Left lobe of liver (tissue), 2 donors: ENCODE measurements around the gene SLFNL1. TPM values are rescaled to one million over a fixed set of nuclear protein-coding genes. Genes with fewer than 3 reads are reported as not detected.

Source experiments
- ATAC-seq: fragments of 200-7000 bp; cut with Tn5 transposase; one replicate; pipeline ENCODE4 v1.9.1; 2020; ENCODE audit warnings: mild to moderate bottlenecking, moderate library complexity
- DNase-seq: peaks from one replicate; pipeline ENCODE4 v3.0.0-alpha.2; 2020; ENCODE audit warnings: low spot score
- total RNA-seq: library from RNA; stranded (reverse); gene quantifications from one replicate; pipeline ENCODE4 v1.2.1, GENCODE V29; 2021
- donor health status: DM: no; HTN: no; CAD: no; lungs with moderate emphysema.
- donor health status: DM: no; HTN: yes; CAD: no.

Gene SLFNL1
- total RNA-seq, result not detected

DNA sequence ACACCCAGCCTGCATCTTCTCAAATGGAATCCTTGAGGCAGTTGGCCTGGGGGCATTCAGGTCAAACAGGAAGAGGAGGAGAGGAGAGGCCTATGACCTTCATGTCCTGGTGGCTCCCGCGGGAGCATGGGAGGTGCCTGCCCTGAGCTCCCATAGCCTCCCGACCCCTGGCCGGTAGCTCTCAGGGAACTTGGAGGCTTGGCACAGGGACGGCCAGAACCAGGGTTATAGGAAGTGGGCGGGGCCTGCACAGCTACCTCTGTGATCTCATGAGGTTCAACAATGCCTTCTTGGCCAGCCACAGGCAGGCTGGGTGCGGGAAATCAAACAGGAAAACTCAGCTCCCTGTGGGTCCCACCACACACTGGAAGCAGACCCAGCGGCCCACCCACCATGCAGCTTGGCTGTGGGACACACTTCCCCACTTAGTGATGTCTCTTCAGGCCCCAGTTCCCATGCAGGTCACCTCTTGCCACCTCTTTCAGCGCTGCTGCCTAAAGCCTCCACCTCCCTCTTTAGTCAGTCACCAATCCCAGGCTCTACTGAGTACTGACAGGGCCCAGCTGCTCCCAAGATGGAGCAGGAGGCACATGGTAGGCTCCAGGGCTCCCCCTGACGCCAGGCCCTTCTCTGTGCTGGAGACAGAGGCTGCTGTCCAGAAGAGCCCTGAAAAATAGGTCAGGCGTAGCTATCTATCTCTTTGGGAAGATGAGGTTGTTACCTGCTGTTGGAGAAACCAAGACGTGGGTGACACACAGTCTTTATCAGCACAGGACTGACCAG is at the start of gene SLFNL1:
SLFNL1 (minus strand) TSS at position 200 of the 783 bp plus-strand sequence. CDS start 1,065 bp downstream, outside the sequence.
- ATAC-seq, result peak; percentile 27
- no peak for DNase-seq

DNA sequence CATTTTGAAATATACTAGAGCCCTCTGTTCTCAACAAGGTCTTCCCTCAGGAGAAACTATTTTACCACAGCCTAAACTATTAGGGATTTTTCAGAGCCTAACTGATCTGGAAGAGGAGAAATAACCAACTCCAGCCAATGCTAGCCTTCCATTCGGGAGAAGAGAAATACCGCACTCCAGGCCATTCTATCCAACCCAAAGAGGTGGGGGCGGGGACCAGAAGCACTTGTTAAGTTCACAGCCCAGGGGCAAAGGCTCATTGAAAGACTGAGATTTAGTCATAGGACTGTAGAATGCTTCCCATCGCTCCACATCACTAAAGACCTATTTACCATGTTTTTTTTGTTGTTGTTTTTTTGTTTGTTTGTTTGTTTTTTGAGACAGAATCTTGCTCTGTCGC is 35.4 kb upstream of the SLFNL1 start:
- no peak for ATAC-seq
- DNase-seq, result no peak

DNA sequence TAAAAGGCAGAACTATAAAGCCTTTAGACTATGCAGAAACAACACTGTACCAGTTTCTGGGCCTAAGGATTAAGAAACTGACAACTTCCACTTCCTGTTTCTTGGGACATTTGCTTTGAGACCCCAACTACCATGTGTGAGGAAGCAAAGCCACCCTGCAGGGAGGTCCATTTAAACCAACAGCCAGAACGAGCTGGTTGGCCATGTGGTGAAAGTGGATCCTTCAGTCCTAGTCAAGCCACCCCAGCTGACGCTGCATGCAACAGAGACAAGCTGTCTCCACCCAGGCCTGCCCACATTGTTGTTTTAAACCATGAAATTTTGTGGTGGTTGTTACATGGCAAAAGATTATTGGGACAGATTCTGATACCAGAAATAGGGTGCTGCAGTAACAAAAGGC is 31.8 kb upstream of the SLFNL1 start:
- DNase-seq (no peak), ATAC-seq (peak; percentile 40)

DNA sequence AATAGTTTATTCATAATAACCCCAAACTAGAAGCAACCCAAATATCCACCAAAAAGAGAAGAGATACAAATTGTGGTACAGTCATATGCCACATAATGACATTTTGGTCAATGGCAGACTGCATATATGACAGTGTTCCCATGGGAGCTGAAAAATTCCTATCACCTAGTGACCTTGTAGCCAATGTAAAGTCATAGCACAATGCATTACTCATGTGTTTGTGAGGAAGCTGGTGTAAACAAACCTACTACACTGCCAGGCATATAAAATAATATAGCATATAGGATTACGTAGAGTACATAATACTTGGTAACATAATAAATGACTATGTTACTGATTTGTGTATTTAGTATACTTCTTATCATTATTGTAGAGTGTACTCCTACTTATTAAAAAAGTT is 29.5 kb upstream of the SLFNL1 start:
- no peak for ATAC-seq
- DNase-seq, result no peak

DNA sequence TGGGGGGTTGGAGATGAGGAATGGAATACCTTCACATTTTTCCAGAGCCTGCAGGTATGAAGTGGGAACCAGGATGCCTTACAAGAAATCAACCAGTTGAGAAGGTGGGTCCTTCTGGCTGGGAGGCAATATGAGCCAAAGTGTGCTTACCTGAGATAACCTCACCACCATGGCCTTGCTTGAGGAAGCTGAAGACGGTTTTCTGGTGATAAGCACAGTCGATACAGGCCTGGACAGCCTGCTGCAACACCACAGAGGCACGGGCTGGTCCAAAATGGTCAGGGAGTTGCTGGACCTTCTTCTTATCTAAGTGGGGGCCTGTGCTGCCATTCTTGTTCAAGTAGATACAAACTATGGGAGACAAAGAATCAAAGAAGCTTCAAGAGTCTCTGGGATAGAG is 27.0 kb upstream of the SLFNL1 start:
- DNase-seq, result no peak

DNA sequence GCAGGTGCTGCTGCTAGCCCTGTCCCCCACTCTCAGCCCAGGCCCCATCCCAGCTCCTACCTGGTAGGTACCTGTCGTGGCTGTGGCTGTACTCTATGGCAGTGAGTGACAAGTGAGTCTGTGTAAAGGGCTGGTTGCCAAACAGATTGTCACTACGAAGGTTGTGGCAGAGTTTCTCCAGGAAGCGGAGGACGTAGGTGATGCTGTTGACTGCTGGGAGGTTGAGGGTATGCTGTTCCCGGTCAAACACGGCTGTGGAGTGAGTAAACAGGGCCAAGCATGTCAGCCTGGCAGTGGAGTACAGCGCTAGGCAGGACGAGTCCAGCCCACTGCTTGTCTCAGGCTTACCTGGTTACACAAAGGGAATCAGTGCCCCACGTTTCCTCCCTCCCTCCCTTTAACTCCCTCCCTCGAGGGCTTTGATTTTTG is 24.8 kb upstream of the SLFNL1 start:
- peak; percentile 53 for DNase-seq
- peak; percentile 64 for ATAC-seq

More for the DNA sequence above, 27.0 kb upstream of the SLFNL1 start:
- ATAC-seq, result no peak

DNA sequence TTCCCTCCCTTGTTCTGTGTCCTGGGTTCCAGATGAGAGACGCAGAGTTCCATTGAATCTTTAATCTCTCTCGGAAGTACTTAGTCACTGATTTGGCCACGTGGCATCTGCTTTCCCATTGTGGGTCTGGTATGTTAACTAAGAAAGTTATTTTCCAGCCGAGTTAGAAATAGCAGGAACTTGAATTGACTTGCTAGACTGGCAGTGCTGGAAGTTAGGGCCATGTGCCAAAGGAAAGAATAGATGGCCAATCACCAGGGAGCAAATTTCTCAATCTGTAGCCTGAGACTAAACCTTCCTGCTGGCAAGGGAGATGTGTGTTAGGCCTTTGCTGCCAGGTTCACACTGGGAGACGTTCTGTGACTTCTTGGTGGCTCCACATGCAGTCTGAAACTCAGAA is 24.2 kb upstream of the SLFNL1 start:
- ATAC-seq (peak; percentile 69), DNase-seq (peak; percentile 80)

DNA sequence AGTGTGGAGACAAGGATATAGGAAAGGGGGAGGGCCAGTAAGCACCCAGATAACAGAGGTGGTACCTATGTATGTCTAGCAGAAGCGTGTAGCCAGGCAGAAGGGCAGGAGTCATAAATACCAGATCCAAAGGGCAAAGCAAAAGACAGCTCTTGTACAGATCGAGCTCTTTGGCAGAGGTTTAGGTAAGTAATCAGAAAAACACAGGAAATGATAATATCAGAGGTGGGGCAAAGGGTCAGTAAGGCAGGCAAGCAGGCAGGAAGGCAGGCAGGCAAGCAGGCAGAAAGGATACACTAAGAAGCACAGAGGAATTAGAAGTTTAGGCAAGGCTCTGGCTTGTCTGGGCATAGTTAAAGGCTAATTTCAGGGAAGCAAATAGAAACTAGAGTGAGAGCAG is 22.7 kb upstream of the SLFNL1 start:
- DNase-seq (no peak), ATAC-seq (peak; percentile 70)

DNA sequence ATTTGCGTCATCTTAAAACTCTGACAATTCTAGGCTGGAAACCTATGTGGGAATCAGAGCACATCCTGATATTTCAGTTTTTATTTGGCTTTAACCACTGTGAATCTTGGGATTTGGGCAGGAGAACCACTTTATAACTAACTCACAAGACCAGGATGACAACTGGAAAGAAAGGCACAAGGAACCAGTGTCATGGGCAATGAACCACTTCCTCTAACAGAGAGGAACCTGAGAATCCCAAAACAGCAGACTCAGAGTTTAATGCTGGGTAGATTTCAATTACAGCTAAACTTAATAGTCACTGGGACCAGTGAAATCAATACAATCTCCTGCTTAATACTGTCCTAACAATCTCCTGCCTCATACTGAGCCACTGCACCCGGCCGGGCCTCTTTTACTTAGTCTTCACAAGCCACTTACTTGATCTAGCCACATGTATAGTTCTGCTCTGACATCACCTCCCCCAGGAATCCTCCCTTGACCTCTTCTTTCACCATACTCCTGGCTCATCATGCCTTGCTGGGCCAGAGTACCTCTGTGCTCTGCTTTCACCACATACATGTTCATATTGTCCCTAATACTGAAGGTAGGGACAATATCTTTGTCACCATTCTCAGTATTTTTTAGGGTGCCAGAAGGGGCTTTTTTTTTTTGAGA is 20.2 kb upstream of the SLFNL1 start:
- ATAC-seq (peak; percentile 5), DNase-seq (no peak)

DNA sequence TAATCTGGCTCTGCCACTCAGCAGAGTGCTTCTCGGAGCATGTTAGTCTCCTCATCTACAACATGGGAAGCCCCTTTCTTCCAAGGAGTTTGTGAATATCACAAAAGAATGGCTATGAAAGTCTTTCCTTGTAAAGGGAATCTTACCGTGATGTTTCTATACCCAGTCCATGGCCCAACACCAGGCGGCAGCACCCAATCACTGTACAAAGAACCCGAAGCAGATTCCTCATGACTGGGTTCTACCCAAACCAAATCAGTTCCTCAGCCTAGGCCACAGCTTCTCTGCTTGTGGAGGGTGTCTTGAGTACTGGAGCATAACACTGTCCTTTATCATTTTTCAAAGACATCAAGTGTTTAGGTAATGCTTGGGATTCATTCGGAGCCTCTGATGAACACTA is 16.6 kb upstream of the SLFNL1 start:
- DNase-seq, result no peak
- ATAC-seq, result peak; percentile 21

DNA sequence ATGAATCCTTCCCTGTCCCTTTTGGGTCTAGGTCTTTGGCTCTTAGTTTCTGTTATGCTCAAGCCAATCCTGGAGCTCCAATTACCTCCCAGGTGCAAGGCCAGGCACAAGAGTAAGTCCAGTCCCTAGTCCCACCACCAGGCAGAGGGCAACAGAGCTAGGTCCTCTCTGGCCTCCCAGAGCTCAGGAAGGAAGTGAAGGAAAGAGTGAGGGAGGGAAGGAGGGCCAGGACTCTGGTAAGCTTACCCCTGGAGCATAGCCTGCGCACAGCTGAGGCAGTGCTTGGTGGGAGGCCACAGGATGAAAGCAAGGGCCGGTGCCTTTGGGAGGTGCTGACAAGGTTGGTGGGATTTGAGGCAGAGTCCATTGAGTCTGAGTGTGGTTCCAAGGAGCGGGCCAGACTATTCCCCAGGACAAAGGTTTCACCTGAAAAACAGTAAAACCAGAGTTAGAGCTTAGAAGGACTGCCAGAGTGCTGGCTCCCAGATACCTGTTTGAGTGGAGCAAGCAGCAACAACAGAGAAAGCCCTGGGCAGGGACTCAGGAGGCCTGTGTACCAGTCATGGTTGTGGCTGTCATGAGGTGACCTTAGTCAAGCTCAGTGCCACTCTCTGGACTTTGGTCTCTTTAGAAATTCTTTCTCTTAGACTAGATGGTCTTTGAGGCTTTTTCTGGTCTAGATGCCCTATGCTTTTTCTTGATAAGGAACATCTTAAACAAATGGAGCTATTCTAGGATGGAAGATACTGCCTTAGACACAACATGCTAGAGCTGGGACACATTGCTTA is 15.8 kb upstream of the SLFNL1 start:
- no peak for DNase-seq
- ATAC-seq, result peak; percentile 82

DNA sequence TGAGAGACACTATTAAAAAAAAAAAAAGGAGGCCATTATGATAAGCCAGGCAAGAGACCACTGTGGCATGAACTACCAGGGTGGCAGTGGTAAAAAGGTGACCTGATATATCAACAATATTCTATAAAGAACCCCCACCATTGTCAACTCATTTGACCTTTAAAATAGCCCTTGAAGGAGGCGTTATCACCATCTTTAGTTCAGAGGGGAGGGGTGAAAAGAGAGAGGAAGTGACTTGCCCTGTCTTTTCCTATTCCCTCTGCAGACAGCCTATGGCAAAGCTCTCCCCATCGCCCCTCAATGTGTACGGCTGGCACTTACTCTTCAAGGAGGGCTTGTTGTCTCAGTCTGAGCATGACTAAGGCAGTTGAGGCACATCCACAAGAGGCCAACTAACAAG is 11.7 kb upstream of the SLFNL1 start:
- DNase-seq (no peak), ATAC-seq (no peak)

DNA sequence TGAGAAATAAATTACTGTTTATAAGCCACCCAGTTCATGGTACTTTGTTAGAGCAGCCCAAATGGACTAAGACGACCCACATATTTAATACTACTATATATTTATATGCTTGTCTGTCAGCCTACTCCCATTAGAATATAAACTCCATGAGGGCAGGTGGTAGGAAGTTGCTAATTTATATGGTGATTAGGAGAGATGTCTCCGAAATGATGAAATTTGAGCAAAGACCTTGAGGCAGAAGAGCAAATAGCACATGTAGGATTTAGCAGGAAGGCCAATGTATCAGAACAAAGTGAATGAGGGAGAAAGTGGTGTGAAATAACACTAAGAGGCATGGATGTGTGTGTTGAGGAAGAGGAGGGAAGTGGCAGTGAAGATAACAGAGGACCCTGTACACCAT is 10.6 kb upstream of the SLFNL1 start:
- ATAC-seq, result no peak

DNA sequence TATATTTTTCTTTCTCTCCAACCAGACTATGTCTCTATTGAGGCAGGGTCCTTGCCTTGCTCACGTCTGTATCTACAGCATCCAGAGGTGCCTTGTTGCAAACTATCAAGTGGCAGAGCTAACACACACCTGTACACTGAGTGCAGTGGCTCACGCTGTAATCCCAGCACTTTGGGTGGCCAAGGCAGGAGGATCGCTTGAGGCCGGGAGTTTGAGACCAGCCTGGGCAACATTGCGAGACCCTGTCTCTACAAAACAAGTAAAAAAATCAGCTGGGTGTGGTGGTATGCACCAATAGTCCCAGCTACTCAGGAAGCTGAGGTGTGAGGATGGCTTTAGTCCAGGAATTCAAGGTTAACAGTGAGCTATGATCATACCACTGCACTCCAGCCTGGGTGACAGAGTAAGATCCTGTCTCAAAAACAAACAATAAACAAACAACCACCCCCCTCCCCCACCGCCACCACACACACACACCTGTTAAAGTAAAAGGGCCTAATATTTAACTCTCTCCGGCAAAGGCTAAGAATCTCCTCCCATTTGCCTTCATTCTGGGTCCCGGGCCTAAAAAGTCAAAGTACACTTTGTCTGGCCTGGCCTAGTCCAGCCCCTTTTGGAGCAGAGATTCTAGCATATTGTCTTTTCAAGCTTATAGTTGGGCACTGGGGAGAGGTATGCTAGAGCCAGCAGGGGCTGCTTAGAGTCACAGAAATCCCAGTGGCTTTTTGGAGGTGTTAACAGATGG is 9.5 kb upstream of the SLFNL1 start:
- ATAC-seq (peak; percentile 67), DNase-seq (no peak)

More for the DNA sequence above, 10.6 kb upstream of the SLFNL1 start:
- no peak for DNase-seq

DNA sequence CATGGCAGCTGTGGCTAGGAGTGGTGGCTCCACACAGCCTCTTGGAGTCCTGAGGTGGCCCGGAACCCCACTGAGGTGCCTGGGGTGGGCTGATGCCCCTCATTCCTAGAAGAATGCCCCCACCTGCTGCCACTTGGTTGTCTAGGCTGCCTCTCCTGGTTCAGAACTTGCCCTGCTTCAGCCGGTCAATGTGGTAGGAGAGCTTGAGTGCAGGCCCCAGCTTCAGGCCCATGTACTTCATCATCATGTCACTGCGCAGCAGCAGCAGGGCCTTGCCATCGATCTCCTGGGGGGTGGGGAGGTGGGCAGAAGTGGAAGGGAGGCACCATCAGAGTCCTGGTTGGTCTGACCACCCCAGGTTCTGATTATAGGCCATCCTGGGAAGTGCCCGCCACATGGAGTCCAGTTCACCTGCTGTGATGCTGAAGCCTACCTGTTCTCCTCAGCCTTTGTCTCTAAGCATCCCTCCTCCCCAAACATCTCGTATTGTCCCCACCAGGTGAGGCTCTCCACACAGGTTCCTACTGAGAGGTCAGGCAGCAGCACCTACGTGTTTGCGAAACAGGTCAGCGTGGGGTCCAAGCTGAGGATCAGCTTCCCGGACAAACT is 6.6 kb upstream of the SLFNL1 start:
- no peak for ATAC-seq
- DNase-seq, result no peak

DNA sequence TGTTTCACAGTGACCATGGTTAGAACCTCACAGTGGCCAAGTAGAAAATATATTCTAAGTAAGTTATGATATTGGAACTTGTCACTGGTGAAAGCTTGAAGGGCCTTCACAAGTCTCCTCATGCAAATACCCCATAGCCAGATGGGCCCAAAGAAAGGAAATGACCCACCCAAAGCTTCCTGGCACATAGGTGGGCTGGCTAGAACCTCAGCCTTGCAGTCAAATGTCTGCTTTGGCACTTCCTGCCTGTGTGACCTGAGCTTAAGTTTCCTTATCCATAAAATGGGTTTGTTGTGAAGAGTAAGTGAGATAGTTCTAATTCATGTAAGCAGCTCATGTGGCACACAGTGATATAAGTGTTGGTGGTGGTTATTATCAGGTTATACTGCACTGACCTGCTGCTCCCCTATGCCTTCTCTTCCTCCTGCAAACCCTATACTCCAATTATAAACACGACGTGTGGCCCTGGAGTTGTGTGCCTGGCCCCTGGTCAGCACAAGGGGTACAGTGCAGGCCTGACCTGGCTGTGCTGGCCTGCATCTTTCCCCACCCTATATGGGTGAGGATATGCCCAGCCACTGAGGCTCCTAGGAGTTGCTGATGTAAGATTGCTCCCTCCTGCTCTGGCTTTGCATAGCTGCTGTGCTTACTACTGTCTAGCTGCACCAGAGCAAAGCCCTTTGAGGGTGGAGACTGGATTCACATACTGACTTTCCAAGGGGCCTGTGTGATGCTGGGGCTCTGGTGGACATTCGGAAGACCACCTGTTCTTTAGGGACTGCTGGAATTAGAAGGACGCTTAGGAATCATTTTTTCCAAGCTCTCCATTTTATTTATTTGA is 4.7 kb upstream of the SLFNL1 start:
- DNase-seq, result no peak
- no peak for ATAC-seq

DNA sequence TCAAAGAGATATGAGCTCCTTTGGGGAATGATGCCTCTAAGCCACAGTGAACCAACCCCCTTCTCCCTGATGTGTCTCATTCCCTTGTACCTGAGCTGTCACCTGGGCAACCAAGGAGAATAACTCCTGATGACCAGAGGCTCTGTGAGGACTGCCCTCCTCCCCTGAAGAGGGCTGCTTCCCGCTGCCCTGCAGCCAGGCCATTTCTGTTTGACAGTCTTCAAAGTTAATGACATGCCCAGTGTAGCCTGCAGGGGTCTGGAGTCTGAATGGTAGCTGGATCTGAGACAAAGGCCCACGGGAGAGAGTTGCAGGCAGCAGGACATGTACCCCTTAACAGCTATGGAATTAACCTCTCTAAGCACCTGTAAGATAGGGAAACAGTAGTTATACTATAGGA is 3.4 kb upstream of the SLFNL1 start:
- DNase-seq (no peak), ATAC-seq (no peak)

DNA sequence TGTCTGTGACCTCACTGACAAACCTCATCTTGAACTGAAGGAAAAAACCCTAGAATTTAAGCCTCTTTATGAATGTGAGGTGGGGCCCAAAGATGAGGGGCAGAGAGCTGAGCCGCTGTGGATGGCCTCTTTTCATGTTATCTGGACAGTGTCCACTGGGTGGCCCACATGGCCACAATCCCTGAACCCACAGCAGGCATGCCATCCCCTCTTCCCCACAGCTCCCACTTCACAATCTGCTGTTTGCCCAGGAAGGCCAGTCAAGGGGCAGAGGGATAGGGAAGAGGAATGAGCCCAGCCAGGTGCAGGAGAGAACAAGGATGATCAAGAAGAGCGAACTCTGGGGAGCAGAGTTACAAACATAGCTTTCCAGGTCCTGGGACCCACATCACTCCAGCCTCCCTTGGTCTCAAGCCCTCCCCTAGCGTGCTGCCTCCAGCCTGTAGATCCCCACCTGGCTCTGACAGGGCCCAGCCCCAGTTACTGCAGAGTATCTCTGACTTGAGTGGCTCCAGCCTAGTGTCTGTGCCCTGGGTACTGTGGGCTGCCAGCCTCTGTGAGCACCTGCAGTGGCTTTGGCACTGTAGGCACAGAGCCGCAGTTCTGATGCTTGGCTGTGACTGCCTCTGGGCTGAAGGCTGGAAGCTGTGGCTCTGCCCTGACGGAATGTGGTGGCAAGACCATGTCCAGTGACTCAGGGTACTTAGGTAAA is 1.9 kb upstream of the SLFNL1 start:
- ATAC-seq (peak; percentile 34), DNase-seq (no peak)

DNA sequence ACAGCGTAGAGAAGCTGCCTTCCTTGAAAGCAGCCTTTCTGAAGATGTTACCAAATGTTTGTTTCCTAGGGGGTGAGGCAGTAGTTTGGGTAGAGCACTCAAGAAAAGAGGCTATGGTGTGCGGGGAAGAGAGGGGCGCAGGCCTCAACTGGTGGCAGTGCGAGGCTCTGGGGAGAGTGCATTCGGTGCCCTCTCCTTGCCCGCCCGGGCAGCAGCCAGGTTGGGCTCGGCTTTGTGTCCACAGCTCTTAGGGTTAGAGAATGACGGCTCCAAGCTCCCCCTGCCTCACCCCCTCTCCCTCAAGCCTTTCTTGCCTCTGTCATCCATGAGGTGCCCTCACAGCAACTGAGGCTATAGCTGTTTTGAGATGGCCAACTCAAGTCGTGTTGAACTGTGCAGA is 899 bp upstream of the SLFNL1 start:
- no peak for DNase-seq
- no peak for ATAC-seq
